CD14-positive monocyte (primary cell): ENCODE results near the gene ZNF488. TPM values are rescaled to one million over a fixed set of nuclear protein-coding genes. Genes with fewer than 3 reads are reported as not detected.
A peak's percentile ranks its signal among the peaks of the same experiment; 100 is the strongest.

ENCODE experiments used
- DNase-seq, 3 donors: peaks; one replicate each; pipeline ENCODE4 v3.0.0-alpha.2; 2011 to 2022
- H2AFZ ChIP-seq: 2 replicates; pipeline ENCODE4 v1.6.0; 2012; ENCODE audit warnings: mild to moderate bottlenecking, low read depth, low read length, inconsistent platforms; ENCODE audit not compliant: insufficient read depth, poor library complexity, severe bottlenecking
- H3K27ac ChIP-seq, 2 donors: 1 replicate in 1 of 2; 2 replicates in 1 of 2; pipeline ENCODE4 v1.5.1; 2012 to 2013; ENCODE audit warnings: low read length in 2 of 2, control low read depth in 1 of 2, inconsistent platforms in 1 of 2, low read depth in 1 of 2, mild to moderate bottlenecking in 1 of 2
- H3K27me3 ChIP-seq, 2 donors: one replicate each; pipeline versions ENCODE4 v1.6.0 to v1.6.1; 2011 to 2013; ENCODE audit warnings: low read length in 2 of 2; ENCODE audit not compliant: control insufficient read depth in 2 of 2, insufficient read depth in 2 of 2
- H3K36me3 ChIP-seq, 2 donors: replicated peaks in 1 of 2; 1 replicate in 1 of 2; 2 replicates in 1 of 2; pipeline versions ENCODE4 v1.5.1 to v1.6.1; 2012 to 2013; ENCODE audit warnings: low read length in 2 of 2, control low read depth in 1 of 2, inconsistent platforms in 1 of 2, mild to moderate bottlenecking in 1 of 2; ENCODE audit not compliant: insufficient read depth in 2 of 2, control insufficient read depth in 1 of 2
- H3K4me1 ChIP-seq, 2 donors: 1 replicate in 1 of 2; 2 replicates in 1 of 2; pipeline versions ENCODE4 v1.5.1 to v1.6.1; 2012 to 2013; ENCODE audit warnings: low read length in 2 of 2, control low read depth in 1 of 2, inconsistent platforms in 1 of 2, mild to moderate bottlenecking in 1 of 2, moderate library complexity in 1 of 2; ENCODE audit not compliant: insufficient read depth in 2 of 2, control insufficient read depth in 1 of 2
- H3K4me2 ChIP-seq: replicated peaks from 2 replicates; pipeline ENCODE3; 2012; ENCODE audit warnings: low read length, moderate library complexity, mild to moderate bottlenecking; ENCODE audit not compliant: poor library complexity, severe bottlenecking; ENCODE audit errors: extremely low read depth
- H3K4me3 ChIP-seq, 3 experiments: fragments of 200-600 bp in 1 of 3; sonication (generic) in 1 of 3; replicated peaks in 1 of 3; 1 replicate in 2 of 3; 2 replicates in 1 of 3; pipeline ENCODE4 v1.5.1; 2011 to 2013; ENCODE audit warnings: low read length in 3 of 3, mild to moderate bottlenecking in 3 of 3, control low read depth in 2 of 3, low read depth in 2 of 3, inconsistent platforms in 1 of 3, moderate library complexity in 1 of 3
- H3K79me2 ChIP-seq: 2 replicates; pipeline ENCODE4 v1.6.0; 2012; ENCODE audit warnings: mild to moderate bottlenecking, control low read depth, inconsistent platforms, low read length, moderate library complexity; ENCODE audit not compliant: insufficient read depth
- H3K9ac ChIP-seq: 2 replicates; pipeline ENCODE4 v1.6.0; 2017; ENCODE audit warnings: low read length, mild to moderate bottlenecking; ENCODE audit not compliant: insufficient read depth, poor library complexity, severe bottlenecking
- H3K9me3 ChIP-seq, 2 donors: replicated peaks in 1 of 2; 1 replicate in 1 of 2; 2 replicates in 1 of 2; pipeline versions ENCODE4 v1.5.1 to v1.6.1; 2012 to 2013; ENCODE audit warnings: low read length in 2 of 2, control low read depth in 1 of 2; ENCODE audit not compliant: control insufficient read depth in 1 of 2, insufficient read depth in 1 of 2
- H4K20me1 ChIP-seq: 2 replicates; pipeline ENCODE4 v1.6.0; 2012; ENCODE audit warnings: mild to moderate bottlenecking, low read length, control low read depth, moderate library complexity; ENCODE audit not compliant: insufficient read depth
- H3K27ac Mint-ChIP-seq, 7 donors: one replicate each; pipeline ENCODE4 v1.8.0; 2020; ENCODE audit warnings: mild to moderate bottlenecking in 7 of 7, mixed read lengths in 7 of 7, moderate library complexity in 6 of 7, inconsistent platforms in 2 of 7
- H3K27me3 Mint-ChIP-seq, 3 donors: one replicate each; pipeline ENCODE4 v1.8.0; 2021 to 2022; ENCODE audit warnings: low read depth in 3 of 3, mild to moderate bottlenecking in 3 of 3, mixed read lengths in 3 of 3, moderate library complexity in 3 of 3, inconsistent platforms in 1 of 3
- H3K36me3 Mint-ChIP-seq, 2 donors: one replicate each; pipeline ENCODE4 v1.8.0; 2020; ENCODE audit warnings: mixed read lengths in 2 of 2, inconsistent platforms in 1 of 2, mild to moderate bottlenecking in 1 of 2
- H3K4me1 Mint-ChIP-seq: one replicate; pipeline ENCODE4 v1.8.0; 2020; ENCODE audit warnings: mild to moderate bottlenecking, mixed read lengths
- H3K4me3 Mint-ChIP-seq, 2 donors: one replicate each; pipeline ENCODE4 v1.8.0; 2020; ENCODE audit warnings: mild to moderate bottlenecking in 2 of 2, mixed read lengths in 2 of 2, moderate library complexity in 1 of 2
- H3K9me3 Mint-ChIP-seq, 7 donors: one replicate each; pipeline ENCODE4 v1.8.0; 2020 to 2022; ENCODE audit warnings: mixed read lengths in 7 of 7, mild to moderate bottlenecking in 6 of 7, moderate library complexity in 6 of 7, inconsistent platforms in 2 of 7
- CTCF ChIP-seq: fragments of 200-600 bp; IDR thresholded peaks from one replicate; pipeline ENCODE4 v1.8.0; 2022; ENCODE audit warnings: antibody characterized with exemption, mild to moderate bottlenecking
- WGBS: methylation state at CpG from one replicate; pipeline ENCODE4 v1.1.5; 2013; ENCODE audit warnings: missing lambda C conversion rate; ENCODE audit not compliant: insufficient coverage; 5-methylcytosine and 5-hydroxymethylcytosine counted together
- intact Hi-C, 2 donors: fragments of 100-400 bp; cut with micrococcal nuclease; formaldehyde crosslinking; loops; one replicate each; pipeline versions ENCODE4 v1.15.0 to v1.15.1; 2023
- polyA plus RNA-seq, 3 donors: library from polyadenylated mRNA; depleted of rRNA in 1 of 3; unstranded in 2 of 3; stranded (reverse) in 1 of 3; fragments of 300-500 nt in 2 of 3; fragments of >200 nt in 1 of 3; fragmentation: Illumina TruSeq in 2 of 3; gene quantifications; 1 replicate in 2 of 3; 2 replicates in 1 of 3; pipeline ENCODE4 v1.2.3, GENCODE V29; 2012 to 2021

Gene ZNF488
- polyA plus RNA-seq, 3 donors = not detected

DNA sequence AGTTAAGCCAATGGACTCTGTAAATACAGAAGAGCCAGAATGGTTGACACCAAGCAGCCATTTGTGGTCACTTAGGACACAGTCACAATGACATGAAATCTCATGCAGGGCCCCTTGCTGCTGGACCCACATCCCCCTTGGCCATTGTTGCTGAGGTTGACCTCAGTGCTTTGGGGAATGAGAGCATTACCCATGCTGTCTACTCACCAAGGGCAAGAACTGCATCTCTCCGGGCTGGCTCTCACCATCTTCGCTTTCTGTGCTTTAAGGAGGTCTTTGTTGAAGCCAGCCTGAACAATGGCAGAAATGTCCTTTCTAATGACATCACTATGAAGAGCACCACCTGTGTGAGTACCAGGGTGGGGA lies 30.1 kb upstream of the ZNF488 start:
- no peak overlapping the region for H2AFZ ChIP-seq
- H3K4me2 ChIP-seq = no peak overlapping the region
- H3K27me3 ChIP-seq = no peaks in the 10 kb centered on the region
- Mint-ChIP-seq H3K4me1 (peaks cover 7% of the 10 kb centered on the region), H3K27me3 (peaks cover 0 to 4% (median 2%) of the 10 kb centered on the region in 3 donors), H3K36me3 (no peaks in the 10 kb centered on the region), H3K4me3 (no peak overlapping the region), H3K27ac (no peak overlapping the region), H3K9me3 (no peaks in the 10 kb centered on the region)
- no peak overlapping the region for H3K4me3 ChIP-seq
- H3K4me1 ChIP-seq = peaks cover 5 to 10% of the 10 kb centered on the region in 2 donors
- TF ChIP-seq CTCF = no peak
- intact Hi-C loops = no loop called here
- no peaks in the 10 kb centered on the region for H3K9me3 ChIP-seq
- no peaks in the 10 kb centered on the region for H3K36me3 ChIP-seq
- no peak overlapping the region for H3K9ac ChIP-seq
- H3K79me2 ChIP-seq = no peaks in the 10 kb centered on the region
- peak in 1 of 3 donors; percentile 1 for DNase-seq
- H4K20me1 ChIP-seq = no peaks in the 10 kb centered on the region
- no CpG with 5 or more reads among the region's 2 CpGs for WGBS
- no peak overlapping the region for H3K27ac ChIP-seq

GRCh38 chr10:47413531-47414226 lies 29.6 kb upstream of the ZNF488 start:
- Histone ChIP-seq H3K9me3 (no peaks in the 10 kb centered on the region), H3K79me2 (no peaks in the 10 kb centered on the region), H3K4me2 (no peak overlapping the region), H4K20me1 (no peaks in the 10 kb centered on the region), H3K9ac (no peak overlapping the region), H3K4me1 (peaks cover 10 to 15% of the 10 kb centered on the region in 2 donors), H3K36me3 (no peaks in the 10 kb centered on the region), H3K27me3 (no peaks in the 10 kb centered on the region), H3K27ac (no peak overlapping the region), H2AFZ (no peak overlapping the region), H3K4me3 (no peak overlapping the region)
- WGBS = 94% methylated on average over 12 of the region's 14 CpGs
- H3K4me3 Mint-ChIP-seq = no peak overlapping the region
- peaks cover 0 to 3% (median 2%) of the 10 kb centered on the region in 3 donors for H3K27me3 Mint-ChIP-seq
- H3K36me3 Mint-ChIP-seq = no peaks in the 10 kb centered on the region
- H3K27ac Mint-ChIP-seq = no peak overlapping the region
- peaks cover 7% of the 10 kb centered on the region for H3K4me1 Mint-ChIP-seq
- no peak for DNase-seq
- TF ChIP-seq CTCF = no peak
- intact Hi-C loops = no loop called here
- H3K9me3 Mint-ChIP-seq = no peaks in the 10 kb centered on the region
